ENCODE data around the gene PODXL2. TPM values are rescaled to one million over a fixed set of nuclear protein-coding genes. Genes with fewer than 3 reads are reported as not detected.

PODXL2 gene
- total RNA-seq, 1 experiment from 2014 or later, result 5.7 TPM

DNA sequence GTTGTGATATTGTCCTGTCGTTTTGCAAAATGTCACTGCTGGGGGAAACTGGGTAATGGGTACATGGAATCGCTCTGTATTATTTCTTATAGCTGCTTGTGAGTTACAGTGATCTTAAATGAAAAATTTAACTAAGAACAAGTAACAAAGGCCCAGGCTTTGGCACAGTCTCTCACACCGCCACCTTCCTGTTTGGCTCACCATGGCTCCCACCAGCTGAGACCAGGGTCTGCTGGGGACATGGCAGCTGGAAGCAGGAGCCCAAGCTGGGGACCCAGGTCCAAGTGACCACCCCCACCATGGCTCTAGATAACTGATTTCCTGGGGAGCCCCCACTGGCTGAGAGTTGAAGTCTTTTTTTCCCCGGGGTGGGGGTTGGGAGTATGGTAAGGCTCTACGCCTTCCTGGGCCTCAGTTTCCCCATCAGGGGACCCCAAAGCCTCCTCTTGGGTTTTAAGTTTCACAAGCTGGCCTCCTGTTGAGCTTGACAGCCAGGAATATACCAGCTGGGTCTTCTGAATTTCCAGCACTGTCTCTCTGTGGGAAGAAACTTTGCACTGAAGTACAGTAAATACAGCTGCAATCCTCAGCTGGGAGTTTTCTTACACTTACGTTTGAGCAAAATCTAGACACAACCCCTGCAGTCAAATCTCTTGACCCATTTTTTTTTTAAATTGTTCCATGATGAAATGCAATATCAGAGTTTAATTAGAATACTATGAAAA, 69.9 kb downstream of the PODXL2 start:
- ATAC-seq, result no peak
- H3K4me3 ChIP-seq (replicated peaks in 1 of 2; ENCODE audit: low read depth in 1 of 2, low read length in 2 of 2), result no peak overlapping the region

More for the DNA sequence above, 69.9 kb downstream of the PODXL2 start:
- no peak overlapping the region for H2AFZ ChIP-seq (ENCODE audit: low read depth, low read length, poor library complexity, severe bottlenecking)
- CTCF ChIA-PET, result interaction anchor here (1.1 kb wide), 1 partner anchor 8 kb away, joined by 3 read pairs; no protein-coding TSS in a partner anchor
- POLR2A ChIA-PET, result interaction anchor here (0.9 kb wide), 1 partner anchor 12 kb away, joined by 3 read pairs; no protein-coding TSS in a partner anchor
- no peaks in the 10 kb centered on the region for H3K79me2 ChIP-seq (ENCODE audit: insufficient read depth, low read length)
- H3K27ac ChIP-seq (ENCODE audit: low read depth, low read length), result no peak overlapping the region
- RAD21 ChIA-PET (ENCODE audit: low non-redundant PET in 1 of 2, low total read pairs in 2 of 2, uncharacterized antibody in 2 of 2, unreplicated experiment in 2 of 2), result no interaction called here
- intact Hi-C loops (cut with micrococcal nuclease), result no loop called here
- H3K9me2 ChIP-seq (ENCODE audit: insufficient read depth), result no peaks in the 10 kb centered on the region
- 0 out of 4 replicates have a peak, but pooled peaks cover 0 to 5% of the 10 kb centered on the region in 2 experiments for H3K9me3 ChIP-seq (ENCODE audit: control insufficient read depth in 1 of 2, insufficient read depth in 1 of 2, low read depth in 1 of 2, low read length in 2 of 2)
- TF ChIP-seq, protein P1, sequence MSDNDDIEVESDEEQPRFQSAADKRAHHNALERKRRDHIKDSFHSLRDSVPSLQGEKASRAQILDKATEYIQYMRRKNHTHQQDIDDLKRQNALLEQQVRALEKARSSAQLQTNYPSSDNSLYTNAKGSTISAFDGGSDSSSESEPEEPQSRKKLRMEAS (IDR thresholded peaks at IDR 0.05), result no peak
- TF ChIP-seq CBX3 (IDR thresholded peaks at IDR 0.05; ENCODE audit: low read depth), result no peak
- TF ChIP-seq EZH2phosphoT487 (IDR thresholded peaks at IDR 0.05; ENCODE audit: borderline replicate concordance), result no peak
- TF ChIP-seq, protein P2, sequence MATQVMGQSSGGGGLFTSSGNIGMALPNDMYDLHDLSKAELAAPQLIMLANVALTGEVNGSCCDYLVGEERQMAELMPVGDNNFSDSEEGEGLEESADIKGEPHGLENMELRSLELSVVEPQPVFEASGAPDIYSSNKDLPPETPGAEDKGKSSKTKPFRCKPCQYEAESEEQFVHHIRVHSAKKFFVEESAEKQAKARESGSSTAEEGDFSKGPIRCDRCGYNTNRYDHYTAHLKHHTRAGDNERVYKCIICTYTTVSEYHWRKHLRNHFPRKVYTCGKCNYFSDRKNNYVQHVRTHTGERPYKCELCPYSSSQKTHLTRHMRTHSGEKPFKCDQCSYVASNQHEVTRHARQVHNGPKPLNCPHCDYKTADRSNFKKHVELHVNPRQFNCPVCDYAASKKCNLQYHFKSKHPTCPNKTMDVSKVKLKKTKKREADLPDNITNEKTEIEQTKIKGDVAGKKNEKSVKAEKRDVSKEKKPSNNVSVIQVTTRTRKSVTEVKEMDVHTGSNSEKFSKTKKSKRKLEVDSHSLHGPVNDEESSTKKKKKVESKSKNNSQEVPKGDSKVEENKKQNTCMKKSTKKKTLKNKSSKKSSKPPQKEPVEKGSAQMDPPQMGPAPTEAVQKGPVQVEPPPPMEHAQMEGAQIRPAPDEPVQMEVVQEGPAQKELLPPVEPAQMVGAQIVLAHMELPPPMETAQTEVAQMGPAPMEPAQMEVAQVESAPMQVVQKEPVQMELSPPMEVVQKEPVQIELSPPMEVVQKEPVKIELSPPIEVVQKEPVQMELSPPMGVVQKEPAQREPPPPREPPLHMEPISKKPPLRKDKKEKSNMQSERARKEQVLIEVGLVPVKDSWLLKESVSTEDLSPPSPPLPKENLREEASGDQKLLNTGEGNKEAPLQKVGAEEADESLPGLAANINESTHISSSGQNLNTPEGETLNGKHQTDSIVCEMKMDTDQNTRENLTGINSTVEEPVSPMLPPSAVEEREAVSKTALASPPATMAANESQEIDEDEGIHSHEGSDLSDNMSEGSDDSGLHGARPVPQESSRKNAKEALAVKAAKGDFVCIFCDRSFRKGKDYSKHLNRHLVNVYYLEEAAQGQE (IDR thresholded peaks at IDR 0.05; ENCODE audit: low read depth), result no peak
- no peak for TF ChIP-seq ELF1 (IDR thresholded peaks at IDR 0.05; ENCODE audit: borderline replicate concordance, low read depth)
- TF ChIP-seq ZNF274 (IDR thresholded peaks at IDR 0.05; ENCODE audit: low read depth, low read length), result no peak
- no peak for TF ChIP-seq POLR2AphosphoS5 (IDR thresholded peaks at IDR 0.05; ENCODE audit: low read depth, low read length)
- TF ChIP-seq SP1 (IDR thresholded peaks at IDR 0.05; ENCODE audit: low read depth), result no peak
- no peak for TF ChIP-seq POLR2A (IDR thresholded peaks at IDR 0.05; ENCODE audit: borderline replicate concordance, extremely low read depth, insufficient read depth, insufficient read length)
- TF ChIP-seq RAD21 (IDR thresholded peaks at IDR 0.05; ENCODE audit: low read depth), result no peak
- H3K9ac ChIP-seq (ENCODE audit: low read length), result no peak overlapping the region
- H3K36me3 ChIP-seq (ENCODE audit: control insufficient read depth in 1 of 2, insufficient read depth in 2 of 2, low read length in 2 of 2), result no peaks in the 10 kb centered on the region
- no peak for DNase-seq (ENCODE audit: low read depth, low spot score)
- no peaks in the 10 kb centered on the region for H3K27me3 ChIP-seq (ENCODE audit: insufficient read depth, low read length)
- no peaks in the 10 kb centered on the region for H4K20me1 ChIP-seq (ENCODE audit: insufficient read depth)
- no TSS peak for BruUV-seq (replicated peaks)
- H3K4me1 ChIP-seq (ENCODE audit: control insufficient read depth in 1 of 2, insufficient read depth in 2 of 2, low read length in 2 of 2), result peaks cover 2 to 29% of the 10 kb centered on the region in 2 experiments; a peak in 2 of 4 replicates
- peak overlapping the region; percentile 17; the same call in 1 of the 2 replicates for H3K4me2 ChIP-seq (ENCODE audit: low read length)
